Activated CD4-positive, alpha-beta T cell treated with anti-CD3 and anti-CD28 coated beads, Interleukin-2, amount 50 U/mL, for 4 hours (primary cell): ENCODE results near the gene RAPGEF2.

ENCODE experiments used
- DNase-seq, 2 experiments: peaks; one replicate each; pipeline ENCODE4 v3.0.0-alpha.2; 2020

The RAPGEF2 gene

DNA sequence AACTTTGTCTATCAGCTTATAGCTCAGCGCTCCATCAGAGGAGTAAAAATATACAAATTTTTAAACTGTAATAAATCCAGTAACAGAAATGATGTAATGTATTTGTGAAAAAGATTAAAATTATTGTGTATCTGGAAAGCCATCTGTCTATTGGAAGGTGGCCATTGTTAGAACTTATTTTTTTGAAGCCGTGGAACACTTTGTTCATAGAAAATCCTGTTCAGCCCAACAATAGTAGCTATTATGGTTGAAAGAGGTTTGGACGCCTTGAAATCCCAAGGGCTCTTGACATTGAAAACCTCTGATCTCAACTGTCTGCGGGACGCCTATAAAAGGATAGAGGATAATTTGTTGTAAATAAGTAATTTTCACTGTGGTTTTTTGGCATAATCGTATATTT is 98.3 kb downstream of the RAPGEF2 start:
- DNase-seq, result no peak

DNA sequence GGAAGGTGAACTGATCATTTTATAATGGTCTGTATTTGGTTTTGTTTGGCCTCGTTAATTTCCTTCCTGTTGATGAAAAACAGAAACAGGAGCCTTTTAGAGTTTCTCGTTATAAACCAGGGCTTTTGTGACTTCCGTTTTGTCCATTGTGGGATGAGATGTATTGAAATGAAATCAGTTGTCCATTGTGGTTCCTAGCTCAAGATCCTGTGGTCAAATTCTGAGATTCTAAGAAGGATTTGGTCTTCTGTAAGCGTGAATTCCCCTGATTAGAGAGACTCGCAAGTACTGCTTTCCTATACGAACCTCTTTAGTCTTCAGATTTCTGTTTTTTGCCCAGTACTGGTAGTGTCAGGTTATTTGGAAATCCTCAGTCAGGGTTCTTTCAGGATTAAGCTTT is 101.7 kb downstream of the RAPGEF2 start:
- DNase-seq, result no peak

DNA sequence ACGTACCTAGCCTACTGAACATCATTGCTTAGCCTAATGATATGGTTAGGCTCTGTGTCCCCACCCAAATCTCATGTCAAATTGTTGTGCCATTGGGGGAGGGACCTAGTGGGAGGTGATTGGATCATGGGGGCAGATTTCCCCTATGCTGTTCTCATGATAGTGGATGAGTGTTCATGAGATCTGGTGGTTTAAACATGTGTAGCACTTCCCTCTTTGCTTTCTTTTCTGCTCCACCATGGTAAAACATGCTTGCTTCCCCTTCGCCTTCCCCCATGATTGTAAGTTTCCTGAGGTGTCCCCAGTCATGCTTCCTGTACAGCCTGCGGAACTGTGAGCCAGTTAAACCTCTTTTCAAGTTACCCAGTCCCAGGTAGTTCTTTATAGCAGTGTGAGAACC is 102.6 kb downstream of the RAPGEF2 start:
- DNase-seq, result no peak

DNA sequence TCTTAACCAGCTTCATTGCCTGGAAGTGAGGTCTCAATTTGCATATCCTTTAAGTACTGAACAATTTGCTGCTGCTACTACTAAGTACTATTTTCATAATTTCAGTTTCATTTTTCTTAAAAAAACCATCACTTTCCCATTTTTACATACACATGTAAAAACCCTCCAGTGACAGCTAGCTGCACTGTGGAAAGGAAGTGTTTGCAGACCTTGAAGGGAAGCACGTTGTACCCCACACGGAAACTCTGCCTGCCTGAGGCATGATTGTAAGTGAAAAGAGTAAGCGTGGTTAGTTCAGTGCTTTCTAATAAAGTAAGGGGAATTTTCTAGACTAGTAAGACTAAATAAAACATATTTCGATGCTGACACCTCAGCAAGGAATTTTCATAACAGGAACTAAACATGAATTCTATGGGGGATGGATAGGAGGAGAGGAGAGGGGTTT is 103.6 kb downstream of the RAPGEF2 start:
- no peak for DNase-seq

DNA sequence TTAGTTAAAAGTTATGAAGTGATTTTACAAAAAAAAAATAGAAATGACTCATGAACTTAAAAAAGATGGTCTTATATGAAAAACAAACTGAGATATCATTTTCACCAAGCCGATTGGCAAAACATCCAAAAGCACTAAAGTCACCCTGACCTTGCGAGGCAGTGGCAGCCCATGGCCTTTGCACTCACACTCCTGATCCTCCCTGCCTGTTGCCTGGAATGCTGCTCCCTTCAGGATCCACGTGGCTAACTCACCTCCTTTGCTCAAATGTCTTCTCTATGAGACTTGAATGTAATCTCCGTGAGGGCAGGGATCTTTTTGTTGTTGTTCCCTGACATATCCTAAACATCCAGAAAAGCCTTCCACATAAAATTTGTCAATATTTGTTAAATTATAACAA is 106.4 kb downstream of the RAPGEF2 start:
- DNase-seq, result no peak

DNA sequence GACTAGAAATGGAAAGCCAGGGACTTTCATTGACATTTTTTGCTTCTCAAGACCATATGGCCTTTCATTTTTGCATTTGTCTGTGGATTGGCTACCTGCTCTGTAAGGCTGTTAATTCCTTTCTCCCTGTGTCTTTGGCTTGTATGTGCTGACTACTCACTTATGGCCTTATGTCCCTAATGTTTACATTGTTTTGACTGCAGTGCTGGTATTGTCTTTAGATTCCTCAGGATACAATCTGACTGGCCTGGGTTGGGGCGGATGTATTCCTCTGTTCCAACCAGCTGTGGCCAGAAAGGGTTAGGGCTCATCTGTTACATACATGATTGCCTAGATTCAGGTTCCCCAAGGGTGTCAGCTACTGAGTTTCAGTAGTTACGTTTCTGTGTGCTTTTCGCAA is 108.1 kb downstream of the RAPGEF2 start:
- no peak for DNase-seq

DNA sequence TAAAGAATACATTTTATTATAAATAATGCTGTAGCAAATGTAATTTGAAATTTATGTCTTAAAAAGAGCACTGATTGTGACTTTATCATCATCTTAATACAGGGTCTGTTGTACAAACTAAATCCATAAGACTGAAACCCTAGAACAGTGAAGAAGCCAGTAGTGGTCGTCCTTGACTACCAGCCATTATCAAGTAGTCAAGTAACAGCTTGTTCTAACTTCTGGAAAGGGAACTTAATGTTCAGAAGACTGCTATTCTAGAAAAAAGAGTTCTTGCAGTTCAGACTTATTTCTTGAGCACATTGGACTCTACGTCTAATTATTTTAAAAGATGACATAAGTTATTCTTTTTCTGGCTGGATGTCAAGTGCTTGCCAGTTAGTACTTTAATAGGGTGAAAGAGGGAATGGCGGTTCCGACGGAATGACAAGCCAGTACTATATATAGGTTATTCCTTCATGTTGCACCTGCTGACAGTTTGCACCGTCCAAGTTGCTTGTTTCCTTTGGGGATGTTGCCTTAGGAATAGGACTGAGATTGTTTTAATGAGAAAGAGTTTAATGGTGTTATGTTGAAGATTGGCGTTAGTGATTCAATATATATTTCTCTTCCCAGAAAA is 109.9 kb downstream of the RAPGEF2 start:
- DNase-seq, result no peak

DNA sequence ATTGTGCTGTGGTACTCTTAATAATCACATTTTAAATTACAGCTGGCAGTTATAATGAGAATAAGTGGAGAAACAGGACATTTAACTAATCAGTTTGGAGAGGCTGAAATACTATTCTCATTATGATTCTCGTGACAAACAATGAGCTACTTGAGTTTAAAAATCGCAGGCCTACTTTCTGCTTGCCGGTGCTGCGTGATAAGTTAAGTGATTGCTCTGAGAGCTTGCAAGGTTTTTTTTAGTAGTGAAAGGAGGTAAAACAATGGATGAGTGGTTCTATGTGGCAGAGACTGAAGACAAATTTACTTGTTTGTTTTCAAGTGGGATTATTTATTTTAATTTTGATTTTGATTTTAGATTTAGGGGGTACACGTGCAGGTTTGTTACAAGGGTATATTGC is 114.0 kb downstream of the RAPGEF2 start:
- DNase-seq, result no peak

DNA sequence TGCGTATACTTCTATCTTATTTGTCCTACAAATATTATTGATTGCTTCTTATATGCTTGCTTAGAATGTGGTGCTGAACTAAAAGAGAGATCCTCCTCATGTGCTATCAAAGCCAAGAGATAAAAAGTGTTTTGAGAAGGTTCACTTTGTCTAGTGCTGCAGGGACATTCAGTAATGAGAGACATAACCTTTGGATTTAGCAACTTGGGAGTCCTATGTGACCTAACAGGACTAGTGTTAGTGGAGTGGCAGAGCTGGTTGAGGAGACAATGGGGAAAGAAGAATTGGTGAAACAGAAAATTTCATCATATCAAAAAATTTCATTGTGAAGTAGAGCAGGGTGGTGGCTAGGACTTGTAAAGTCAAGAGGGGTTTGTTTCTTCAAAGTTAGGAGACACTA is 117.0 kb downstream of the RAPGEF2 start:
- no peak for DNase-seq

DNA sequence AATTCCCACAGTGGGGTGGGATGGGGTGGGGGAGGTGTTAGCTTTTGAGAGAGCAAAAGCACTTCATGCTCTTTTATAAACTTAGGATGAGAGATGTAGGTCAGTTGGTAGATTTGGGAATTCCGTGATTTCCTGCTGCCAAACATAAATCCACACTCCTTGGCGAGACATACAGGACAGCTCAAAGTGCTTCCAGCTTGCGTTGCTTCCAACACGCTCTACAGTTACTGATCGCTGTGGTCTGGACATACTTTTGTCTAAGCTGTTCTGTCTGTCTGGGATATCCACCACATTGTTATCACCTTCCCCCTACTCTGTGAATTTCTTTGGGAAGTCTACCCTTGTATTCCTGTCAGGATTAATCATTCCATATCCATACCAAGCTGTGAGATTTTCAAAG is 117.5 kb downstream of the RAPGEF2 start:
- no peak for DNase-seq

DNA sequence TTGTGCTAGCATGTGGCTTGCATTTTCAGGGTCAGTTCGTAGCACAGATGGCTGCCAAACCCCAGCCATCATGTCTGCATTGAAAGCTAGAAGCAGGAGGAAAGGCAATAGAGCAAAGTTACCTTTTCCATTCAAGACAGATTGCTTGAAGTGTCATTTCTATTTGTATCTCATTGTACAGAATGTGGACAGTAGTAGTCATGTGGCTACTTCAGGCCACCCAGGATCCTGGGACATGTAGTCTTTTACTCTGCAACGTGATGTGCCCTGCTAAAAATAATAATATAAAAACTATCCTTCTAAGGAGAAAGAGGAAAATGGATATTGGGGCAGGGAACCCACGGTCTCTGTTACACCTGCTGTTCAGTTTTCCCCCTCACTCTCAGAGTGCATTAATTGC is 118.4 kb downstream of the RAPGEF2 start:
- no peak for DNase-seq

DNA sequence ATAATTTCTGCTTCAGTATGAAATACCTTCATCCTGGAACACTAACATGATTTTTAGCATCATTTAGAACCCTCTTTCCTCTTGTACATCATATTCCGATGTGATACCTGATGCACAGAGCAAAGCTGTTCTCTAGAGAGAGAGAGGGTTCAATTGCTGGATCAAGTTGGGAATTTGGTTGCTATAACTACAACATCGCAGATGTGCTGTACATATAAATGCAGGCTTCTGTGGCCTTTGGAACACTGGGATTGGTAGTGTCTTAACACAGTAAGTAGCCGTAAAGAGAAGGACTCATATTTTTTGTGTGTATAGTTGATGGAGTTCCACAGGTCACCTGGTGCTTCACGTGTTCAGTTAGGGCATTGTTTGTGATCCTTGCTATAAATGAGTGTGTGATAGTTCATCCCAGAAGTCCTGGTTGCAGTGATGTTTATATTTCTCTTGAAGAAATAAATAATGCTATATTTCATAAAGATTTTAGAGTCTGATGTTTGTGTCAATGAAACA is 119.2 kb downstream of the RAPGEF2 start:
- DNase-seq, result no peak

DNA sequence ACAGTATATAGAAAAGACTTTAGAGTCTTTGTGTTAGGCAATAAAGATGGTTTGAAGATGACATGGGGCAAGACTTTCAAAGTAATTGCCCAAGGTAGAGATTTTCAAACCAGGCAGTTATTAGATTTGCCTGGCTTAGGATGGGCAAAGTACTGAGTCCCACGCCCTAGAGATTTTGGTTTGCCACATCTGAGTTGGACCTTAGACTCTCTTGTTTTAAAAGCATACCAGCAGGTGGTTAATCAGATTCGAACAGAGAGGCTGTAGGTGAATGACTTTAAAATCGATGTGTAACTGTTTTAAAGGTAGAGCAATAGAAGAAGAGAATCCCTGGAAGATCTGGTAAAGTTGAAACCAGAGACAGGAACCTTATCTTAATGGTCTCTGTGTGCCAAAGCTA is 121.5 kb downstream of the RAPGEF2 start:
- no peak for DNase-seq

DNA sequence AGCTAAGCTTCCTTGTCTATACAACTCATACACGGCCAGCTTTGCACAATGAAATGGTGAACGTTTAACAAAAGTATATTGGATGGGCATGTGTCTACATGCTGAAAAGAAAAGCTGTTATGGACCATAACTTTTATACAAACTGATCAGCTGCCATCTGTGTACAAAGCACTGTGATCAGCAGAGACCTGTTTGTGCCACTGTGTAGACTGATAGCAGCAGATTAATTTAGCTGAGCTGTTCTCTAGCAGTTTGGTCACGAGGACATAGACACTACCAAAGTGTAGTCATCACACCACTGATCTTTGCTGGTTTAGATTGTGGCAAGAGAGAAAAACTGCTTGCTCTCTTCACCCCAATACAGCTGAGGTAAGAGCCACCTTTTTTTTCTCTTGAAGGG is 124.5 kb downstream of the RAPGEF2 start:
- DNase-seq, result no peak

DNA sequence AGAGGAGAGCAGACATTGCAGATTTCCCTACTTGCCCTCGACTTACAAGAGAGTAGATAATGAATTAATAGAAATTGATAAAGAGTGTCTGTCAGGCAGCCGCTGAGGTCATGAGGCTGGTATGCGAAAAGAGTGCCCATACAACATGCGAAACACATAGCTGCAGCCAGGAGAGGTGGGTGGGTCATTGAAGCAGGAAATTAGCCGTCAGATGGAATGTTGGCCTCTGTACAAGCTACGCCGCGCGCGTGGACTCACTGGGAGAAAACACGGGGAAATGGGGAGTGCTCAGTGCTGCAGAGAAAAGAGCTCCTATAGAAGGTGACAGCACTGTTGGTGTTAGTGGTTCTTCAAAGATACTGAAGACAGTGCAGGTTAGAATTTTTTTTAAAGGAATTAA is 125.1 kb downstream of the RAPGEF2 start:
- no peak for DNase-seq

DNA sequence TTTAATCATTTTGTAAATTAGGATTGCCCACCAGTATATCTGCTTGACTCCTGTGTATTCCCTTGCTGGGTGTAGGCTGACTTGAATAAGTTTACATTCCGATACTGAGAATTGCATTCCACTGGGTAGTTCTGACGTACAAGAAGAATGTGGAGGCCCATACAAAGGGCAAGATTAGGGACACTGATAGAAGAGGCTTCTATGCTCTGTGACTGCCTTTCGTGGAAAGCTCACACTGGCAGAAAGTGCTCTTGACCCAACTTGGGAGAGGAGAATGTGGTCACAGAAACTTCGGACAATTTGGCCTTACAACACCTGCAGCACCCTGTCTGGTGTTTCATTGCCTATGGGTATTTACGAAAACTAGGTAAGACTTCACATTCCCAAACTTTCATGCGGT is 126.3 kb downstream of the RAPGEF2 start:
- DNase-seq, result no peak

DNA sequence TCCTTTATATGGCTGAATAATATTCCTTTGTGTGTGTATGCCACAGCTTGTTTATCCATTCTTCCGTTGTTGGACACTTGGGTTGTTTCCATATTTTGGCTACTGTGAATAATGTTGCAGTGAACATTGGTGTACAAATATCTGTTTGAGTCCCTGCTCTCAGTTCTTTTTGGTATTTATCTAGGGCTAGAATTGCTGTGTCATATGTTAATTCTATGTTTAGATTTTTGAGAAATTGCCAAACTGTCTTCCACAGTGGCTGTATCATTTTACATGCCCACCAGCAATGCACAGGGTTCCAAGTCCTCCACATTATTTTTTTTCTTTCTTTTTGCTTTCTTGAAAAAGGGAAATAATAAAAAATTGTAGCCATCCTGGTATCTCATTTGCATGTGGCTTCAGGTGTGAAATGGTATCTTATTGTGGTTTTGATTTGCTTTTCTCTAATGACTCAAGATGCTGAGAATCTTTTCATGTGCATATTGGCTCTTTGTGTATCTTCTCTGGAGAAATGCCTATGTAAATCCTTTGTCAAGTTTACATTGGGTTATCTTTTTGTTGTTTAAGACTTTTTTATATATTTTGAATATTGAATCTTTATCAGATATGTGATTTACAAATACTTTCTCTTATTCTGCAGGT is 129.7 kb downstream of the RAPGEF2 start:
- no peak for DNase-seq

DNA sequence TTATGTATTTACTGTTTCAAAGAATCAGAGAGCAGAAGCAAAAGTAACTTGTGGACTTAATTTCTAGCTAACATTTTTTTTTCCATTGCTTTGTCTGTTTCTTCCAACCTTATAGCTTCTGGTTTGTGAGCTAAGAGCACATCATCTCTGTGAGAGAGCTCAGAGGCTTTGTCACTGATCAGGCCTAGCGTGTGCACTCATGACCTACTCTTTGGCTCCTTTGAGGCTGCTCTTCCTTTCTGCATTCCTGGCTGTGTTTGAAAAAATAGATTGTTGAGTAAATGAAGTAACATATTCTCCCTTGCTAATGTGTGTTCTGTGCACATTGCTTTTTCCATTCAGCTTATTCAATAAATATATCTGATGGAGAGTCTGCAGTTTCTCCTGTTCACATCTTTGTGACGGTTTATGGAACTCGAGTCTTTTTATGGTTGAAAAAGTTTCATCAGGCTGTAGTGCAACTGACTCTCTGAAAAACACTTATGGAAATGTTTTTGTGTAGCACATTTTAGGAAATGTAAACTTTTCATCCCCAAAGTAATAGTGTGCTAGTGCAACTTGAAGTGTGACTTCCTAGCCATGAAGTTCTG is 133.0 kb downstream of the RAPGEF2 start:
- no peak for DNase-seq

DNA sequence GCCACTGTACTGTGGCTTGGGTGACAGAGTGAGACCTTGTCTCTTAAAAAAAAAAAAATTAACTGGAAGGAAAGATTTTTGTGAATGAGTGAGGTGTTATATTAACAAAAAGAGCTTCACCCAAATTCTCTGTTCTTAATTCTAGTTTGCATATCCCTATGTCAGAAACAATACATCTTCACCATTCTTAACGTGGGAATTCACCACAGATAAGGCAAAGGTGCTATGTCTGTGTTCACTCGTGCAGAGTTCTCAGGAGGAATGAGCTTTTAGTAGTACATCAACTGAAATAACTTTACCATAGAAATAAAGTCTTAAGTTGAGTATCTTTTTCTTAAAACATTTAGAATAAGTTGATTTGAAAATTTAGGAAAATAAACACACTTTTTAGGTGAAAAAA is 135.1 kb downstream of the RAPGEF2 start:
- DNase-seq, result no peak

DNA sequence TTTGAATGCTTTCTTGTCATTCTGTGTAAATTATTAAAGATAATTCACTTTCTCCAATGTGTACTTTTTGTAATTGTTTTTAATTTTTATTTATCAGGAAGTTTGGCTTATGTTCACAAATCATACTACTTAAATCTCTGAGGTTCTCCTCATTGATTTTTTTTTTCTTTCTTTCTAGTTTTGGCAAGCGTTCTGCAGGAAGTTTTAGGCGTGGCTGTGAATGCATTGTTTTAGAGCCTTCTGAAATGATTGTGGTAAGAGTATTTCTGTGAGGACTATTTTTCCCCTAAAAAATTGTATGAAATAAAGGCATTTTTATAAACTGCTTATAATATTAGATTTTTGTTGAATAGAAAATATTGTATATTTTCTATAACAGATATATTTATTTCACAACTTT is 135.8 kb downstream of the RAPGEF2 start:
- no peak for DNase-seq

DNA sequence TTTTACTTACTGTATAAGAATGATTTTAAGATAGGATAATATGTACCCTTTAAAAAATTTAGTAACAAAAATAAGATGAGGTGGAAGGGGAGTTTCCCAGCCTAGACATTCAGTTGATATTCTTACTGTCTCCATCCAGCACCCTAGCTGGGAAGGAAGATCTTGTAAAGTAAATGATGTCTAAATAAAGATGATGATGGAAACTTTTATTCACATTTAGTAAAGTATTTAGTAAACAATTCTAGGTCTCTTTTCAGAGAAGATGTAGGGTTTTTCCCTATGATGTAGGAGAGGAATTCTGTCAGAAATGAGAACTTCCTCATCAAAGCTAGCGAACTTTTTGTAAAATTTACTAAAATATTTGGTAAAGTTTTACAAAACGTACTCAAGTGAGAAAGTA is 136.8 kb downstream of the RAPGEF2 start:
- DNase-seq, result no peak

DNA sequence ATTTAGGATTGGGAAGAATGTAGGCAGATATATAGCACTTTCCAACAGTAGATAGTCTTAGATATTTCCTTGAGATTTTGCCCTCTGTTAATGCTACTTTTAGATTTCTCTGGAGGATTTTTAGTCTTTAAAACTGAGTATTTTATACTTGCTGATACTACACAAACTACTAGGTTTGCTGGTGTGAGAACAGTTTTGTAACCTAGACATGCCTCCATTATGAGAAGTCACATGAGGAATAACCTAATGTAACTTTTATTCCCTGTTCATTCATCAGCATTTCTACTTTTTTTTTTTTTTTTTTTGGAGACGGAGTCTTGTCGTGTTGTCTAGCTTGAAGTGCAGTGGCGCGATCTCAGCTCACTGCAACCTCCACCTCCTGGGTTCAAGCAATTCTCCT is 137.2 kb downstream of the RAPGEF2 start:
- no peak for DNase-seq

DNA sequence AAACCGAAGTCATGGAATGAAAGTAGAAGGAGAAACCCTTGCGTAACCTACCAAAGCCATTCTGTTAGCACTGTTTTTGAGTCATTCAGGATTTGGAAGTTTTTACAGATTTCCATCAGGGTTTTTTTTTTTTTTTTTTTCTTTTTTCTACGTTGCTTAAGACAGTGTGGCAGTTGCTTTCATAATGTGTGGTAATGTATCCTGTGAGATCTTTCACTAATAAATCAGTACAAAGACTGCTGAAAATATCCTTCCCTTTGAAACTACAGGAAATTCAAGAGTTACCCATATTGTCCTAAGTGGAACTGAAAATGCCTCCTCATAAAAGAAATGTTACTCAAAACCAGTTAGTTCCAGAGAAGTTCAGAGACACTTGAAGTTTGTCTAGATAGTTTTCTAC is 137.8 kb downstream of the RAPGEF2 start:
- DNase-seq, result no peak

DNA sequence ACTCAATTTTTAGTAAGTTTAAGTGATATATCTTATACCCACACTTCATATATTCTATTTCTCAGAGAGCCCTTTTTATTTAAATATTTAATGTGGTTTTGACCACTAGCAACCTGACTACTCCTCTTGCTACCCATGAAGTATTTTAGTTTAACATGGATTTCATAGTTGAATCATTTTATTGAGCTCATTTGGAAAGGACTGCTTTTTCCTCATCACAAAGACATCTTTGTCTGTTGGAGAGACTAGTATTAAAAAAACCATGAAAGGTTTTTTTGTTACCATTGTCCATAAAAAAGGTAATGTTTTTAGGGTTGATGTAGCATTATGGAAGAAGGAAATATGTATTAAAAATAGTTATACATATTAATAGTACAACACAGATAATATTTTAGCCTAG is 139.5 kb downstream of the RAPGEF2 start:
- DNase-seq, result no peak
